ENCODE measurements around the gene PAK5. TPM values are rescaled to one million over a fixed set of nuclear protein-coding genes. Genes with fewer than 3 reads are reported as not detected.

The PAK5 gene
- total and polyA plus RNA-seq, 9 of the 15 experiments (the other 6 are each of a cell fraction or from before 2014, with no cell fraction given) = not detected

DNA sequence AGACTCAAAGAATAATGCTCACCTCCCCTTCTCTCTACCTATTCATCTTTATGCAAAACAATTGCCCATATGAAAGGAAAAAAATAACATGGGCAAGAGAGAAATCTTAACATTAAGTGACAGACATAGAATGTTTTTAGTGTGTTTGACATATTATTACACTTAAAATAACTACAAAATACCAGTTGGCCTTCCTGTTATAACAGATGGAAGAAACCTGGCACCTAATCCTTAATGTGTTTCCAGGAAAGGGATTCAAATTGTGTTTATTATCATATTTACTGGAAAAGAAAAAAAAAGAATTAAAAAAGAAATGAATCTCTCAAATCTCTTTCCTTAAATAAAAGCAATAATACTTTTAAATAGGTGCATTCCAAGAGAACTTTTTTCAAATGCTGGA is 165.9 kb downstream of the PAK5 start:
- Histone ChIP-seq H3K27ac (ENCODE audit: extremely low read depth, low read depth, low read length) (no peak overlapping the region), H3K79me2 (ENCODE audit: control insufficient read depth, insufficient read depth, low read length) (no peaks in the 10 kb centered on the region), H3K9me3 (replicated peaks; ENCODE audit: control insufficient read depth, insufficient read depth, low read depth, low read length) (no peaks in the 10 kb centered on the region), H3K4me1 (replicated peaks in 1 of 2; ENCODE audit: control insufficient read depth in 2 of 2, insufficient read depth in 2 of 2, low read length in 2 of 2) (no peaks in the 10 kb centered on the region), H3K4me3 (no peak overlapping the region), H3K36me3 (ENCODE audit: control insufficient read depth, insufficient read depth, low read length) (no peaks in the 10 kb centered on the region), H2AFZ (ENCODE audit: low read depth, low read length) (no peak overlapping the region), H3K9me1 (ENCODE audit: control insufficient read depth, insufficient read depth, low read length) (no peaks in the 10 kb centered on the region), H3K27me3 (ENCODE audit: control insufficient read depth in 2 of 2, insufficient read depth in 2 of 2, low read length in 2 of 2) (no peaks in the 10 kb centered on the region), H3K4me2 (ENCODE audit: insufficient read depth, low read length) (no peak overlapping the region), H4K20me1 (replicated peaks; ENCODE audit: control insufficient read depth, insufficient read depth, low read length) (no peaks in the 10 kb centered on the region), H3K9ac (ENCODE audit: insufficient read depth in 1 of 2, low read depth in 2 of 2, low read length in 2 of 2) (no peak overlapping the region)
- ChIA-PET POLR2A (no interaction called here), CTCF (ENCODE audit: low intra/inter-chr PET ratio) (no interaction called here)
- in situ Hi-C loops (cut with MboI) = no loop called here
- BruUV-seq (replicated peaks) = no TSS peak
- intact Hi-C loops (cut with micrococcal nuclease) = no loop called here
- TF ChIP-seq CBFA2T2 (conservative IDR thresholded peaks at IDR 0.05) (no peak), PHB (CRISPR knock-in tag; IDR thresholded peaks at IDR 0.05) (no peak)
- TF ChIP-seq, protein P1, sequence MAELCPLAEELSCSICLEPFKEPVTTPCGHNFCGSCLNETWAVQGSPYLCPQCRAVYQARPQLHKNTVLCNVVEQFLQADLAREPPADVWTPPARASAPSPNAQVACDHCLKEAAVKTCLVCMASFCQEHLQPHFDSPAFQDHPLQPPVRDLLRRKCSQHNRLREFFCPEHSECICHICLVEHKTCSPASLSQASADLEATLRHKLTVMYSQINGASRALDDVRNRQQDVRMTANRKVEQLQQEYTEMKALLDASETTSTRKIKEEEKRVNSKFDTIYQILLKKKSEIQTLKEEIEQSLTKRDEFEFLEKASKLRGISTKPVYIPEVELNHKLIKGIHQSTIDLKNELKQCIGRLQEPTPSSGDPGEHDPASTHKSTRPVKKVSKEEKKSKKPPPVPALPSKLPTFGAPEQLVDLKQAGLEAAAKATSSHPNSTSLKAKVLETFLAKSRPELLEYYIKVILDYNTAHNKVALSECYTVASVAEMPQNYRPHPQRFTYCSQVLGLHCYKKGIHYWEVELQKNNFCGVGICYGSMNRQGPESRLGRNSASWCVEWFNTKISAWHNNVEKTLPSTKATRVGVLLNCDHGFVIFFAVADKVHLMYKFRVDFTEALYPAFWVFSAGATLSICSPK (IDR thresholded peaks at IDR 0.05; ENCODE audit: borderline replicate concordance) = no peak
- no peak for DNase-seq (ENCODE audit: extremely low read depth in 1 of 4, low spot score in 3 of 4)
- no peak for ATAC-seq
- FAIRE-seq = no peak

DNA sequence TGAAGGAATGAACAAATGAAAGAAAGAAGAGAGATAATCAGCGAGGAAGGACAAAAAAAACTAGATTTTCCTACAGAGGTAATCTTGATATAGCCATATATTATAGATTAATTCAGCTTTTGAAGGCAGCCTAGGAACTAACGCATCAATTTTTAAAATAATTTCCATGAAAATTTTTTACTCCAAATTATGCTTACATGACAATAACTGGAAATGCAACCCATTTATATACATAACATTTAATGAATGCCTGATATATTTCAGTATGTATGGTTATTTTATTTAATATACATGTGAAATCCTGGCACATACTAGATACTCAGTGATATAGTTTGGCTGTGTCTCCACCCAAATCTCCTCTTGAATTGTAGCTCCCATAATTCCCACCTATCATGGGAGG is 166.8 kb downstream of the PAK5 start:
- BruUV-seq (replicated peaks) = no TSS peak
- no peak overlapping the region for H3K4me2 ChIP-seq (ENCODE audit: insufficient read depth, low read length)
- no peaks in the 10 kb centered on the region for H4K20me1 ChIP-seq (replicated peaks; ENCODE audit: control insufficient read depth, insufficient read depth, low read length)
- H3K27ac ChIP-seq (ENCODE audit: extremely low read depth, low read depth, low read length) = no peak overlapping the region
- no peak overlapping the region for H3K4me3 ChIP-seq
- H3K27me3 ChIP-seq (ENCODE audit: control insufficient read depth in 2 of 2, insufficient read depth in 2 of 2, low read length in 2 of 2) = no peaks in the 10 kb centered on the region
- ATAC-seq (no peak), DNase-seq (ENCODE audit: extremely low read depth in 1 of 4, low spot score in 3 of 4) (no peak), FAIRE-seq (no peak)
- H3K9me1 ChIP-seq (ENCODE audit: control insufficient read depth, insufficient read depth, low read length) = no peaks in the 10 kb centered on the region
- no peaks in the 10 kb centered on the region for H3K36me3 ChIP-seq (ENCODE audit: control insufficient read depth, insufficient read depth, low read length)
- TF ChIP-seq RERE (CRISPR knock-in tag; IDR thresholded peaks at IDR 0.05; ENCODE audit: borderline replicate concordance) (no peak), ZNF316 (IDR thresholded peaks at IDR 0.05) (peak; percentile 23; the same call in 1 of the 2 replicates)
- H3K9ac ChIP-seq (ENCODE audit: insufficient read depth in 1 of 2, low read depth in 2 of 2, low read length in 2 of 2) = no peak overlapping the region
- ChIA-PET CTCF (ENCODE audit: low intra/inter-chr PET ratio) (no interaction called here), POLR2A (no interaction called here)
- H3K9me3 ChIP-seq (replicated peaks; ENCODE audit: control insufficient read depth, insufficient read depth, low read depth, low read length) = no peaks in the 10 kb centered on the region
- in situ Hi-C loops (cut with MboI) (no loop called here), intact Hi-C loops (cut with micrococcal nuclease) (no loop called here)
- no peaks in the 10 kb centered on the region for H3K4me1 ChIP-seq (replicated peaks in 1 of 2; ENCODE audit: control insufficient read depth in 2 of 2, insufficient read depth in 2 of 2, low read length in 2 of 2)
- 0% methylated on average over 2 of the region's 2 CpGs for WGBS (ENCODE audit: insufficient coverage, low coverage, missing lambda C conversion rate)
- no peaks in the 10 kb centered on the region for H3K79me2 ChIP-seq (ENCODE audit: control insufficient read depth, insufficient read depth, low read length)
- H2AFZ ChIP-seq (ENCODE audit: low read depth, low read length) = no peak overlapping the region
